Ovary (tissue), 9 donors: ENCODE measurements around the gene HSPB1. TPM values are rescaled to one million over a fixed set of nuclear protein-coding genes. Genes with fewer than 3 reads are reported as not detected.
"Not testable (repeated sequence)": the region's sequence is repeated elsewhere in the genome, so short reads cannot be mapped to it uniquely, and the experiment has no call there.

Source experiments
- DNase-seq, 5 donors: peaks; one replicate each; pipeline ENCODE4 v3.0.0-alpha.2; 2019 to 2020
- H3K27ac ChIP-seq, 2 donors: fragments of 200-600 bp; one replicate each; pipeline versions ENCODE4 v1.5.1 to v1.8.0; 2019 to 2022
- H3K27me3 ChIP-seq: fragments of 200-600 bp; one replicate; pipeline ENCODE4 v1.8.0; 2022
- H3K36me3 ChIP-seq: fragments of 200-600 bp; sonication (generic); one replicate; pipeline ENCODE4 v1.5.1; 2019
- H3K4me1 ChIP-seq: one replicate; pipeline ENCODE4 v1.8.1; 2013; ENCODE audit warnings: mild to moderate bottlenecking, moderate library complexity; ENCODE audit not compliant: insufficient read depth
- H3K4me3 ChIP-seq: fragments of 200-600 bp; sonication (generic); one replicate; pipeline ENCODE4 v1.5.1; 2017
- H3K9me3 ChIP-seq, 2 donors: fragments of 200-600 bp in 1 of 2; sonication (generic) in 1 of 2; one replicate each; pipeline versions ENCODE4 v1.5.1 to v1.8.1; 2013 to 2019; ENCODE audit warnings: mild to moderate bottlenecking in 1 of 2, moderate library complexity in 1 of 2
- CTCF ChIP-seq, 3 donors: fragments of 450-650 bp in 2 of 3; fragments of 200-600 bp in 1 of 3; IDR thresholded peaks; one replicate each; pipeline versions ENCODE4 v1.5.1 to v1.8.0; 2016 to 2022; ENCODE audit warnings: antibody characterized with exemption in 3 of 3, mild to moderate bottlenecking in 1 of 3
- EP300 ChIP-seq: sonication (generic); formaldehyde crosslinking; IDR thresholded peaks from one replicate; pipeline ENCODE4 v1.6.1; 2017; ENCODE audit warnings: antibody characterized with exemption
- POLR2A ChIP-seq: fragments of 450-650 bp; IDR thresholded peaks from one replicate; pipeline ENCODE4 v1.6.1; 2017; ENCODE audit warnings: antibody characterized with exemption, mild to moderate bottlenecking, moderate library complexity
- WGBS, 3 donors: extraction: QIAGEN DNeasy Blood & Tissue Kit in 1 of 3; methylation state at CpG; one replicate each; pipeline versions ENCODE4 v1.1.5 to v1.1.7; 2013 to 2017; 5-methylcytosine and 5-hydroxymethylcytosine counted together
- intact Hi-C, 4 donors: fragments of 100-400 bp; cut with DNase I; formaldehyde crosslinking; loops; one replicate each; pipeline versions ENCODE4 v1.11.0 to v1.15.1; 2022 to 2023
- polyA plus RNA-seq, 2 donors: library from polyadenylated mRNA; stranded (reverse); fragments of 200-250 nt in 1 of 2; fragments of 350-450 nt in 1 of 2; fragmentation: Illumina TruSeq in 1 of 2; extraction: RNeasy Lipid Tissue Mini Kit (QIAGEN cat#74804) in 1 of 2; gene quantifications; one replicate each; pipeline ENCODE4 v1.2.3, GENCODE V29; 2013 to 2014
- total RNA-seq, 7 donors: library from RNA; depleted of rRNA in 2 of 7; stranded (reverse); fragments of >200 nt in 2 of 7; fragmentation: NEBNext Ultra II Directional in 3 of 7; extraction: Animal tissue kit (Norgen Biotek cat#: 25700) in 3 of 7; gene quantifications; one replicate each; pipeline versions ENCODE4 v1.1.0 to v1.2.4, GENCODE V29; 2016 to 2023
- donor health status: DM: no; HTN: no; CAD: no; lungs with moderate emphysema.
- donor health status: DM: no; HTN: no; CAD: no.
- donor health status: Bipolar disorder and iron deficiency.
- donor health status: DM: yes; HTN: yes; CAD: no.
- donor health status: DM: no; HTN: no; CAD: no.
- donor health status: DM: yes; HTN: yes; CAD: no.

The HSPB1 gene
- total and polyA plus RNA-seq, 9 donors, result 5.7 to 913 (median 430) TPM

GRCh38 chr7:76334320-76334967 lies 32.0 kb downstream of the HSPB1 start:
- H3K36me3 ChIP-seq, result no peaks in the 10 kb centered on the region
- H3K4me1 ChIP-seq, result peaks cover 9% of the 10 kb centered on the region
- TF ChIP-seq POLR2A (no peak), EP300 (no peak), CTCF (IDR thresholded peaks at IDR 0.05) (no peak)
- no peaks in the 10 kb centered on the region for H3K9me3 ChIP-seq
- no peak overlapping the region for H3K4me3 ChIP-seq
- intact Hi-C loops, result no loop called here
- 77 to 85% (median 84%) methylated on average over 6 of the region's 6 CpGs for WGBS, 3 donors
- DNase-seq, result no peak
- H3K27ac ChIP-seq, result no peak overlapping the region
- no peaks in the 10 kb centered on the region for H3K27me3 ChIP-seq

- WGBS, 3 donors, result 91 to 100% (median 98%) methylated on average over 2 of the region's 2 CpGs
- H3K9me3 ChIP-seq, H3K36me3 ChIP-seq, intact Hi-C loops, DNase-seq, H3K4me3 ChIP-seq, H3K27ac ChIP-seq, H3K27me3 ChIP-seq: not testable (repeated sequence)
- peaks cover 11% of the 10 kb centered on the region for H3K4me1 ChIP-seq
These were observed 32.9 kb downstream of the HSPB1 start for GRCh38 chr7:76335417-76335816.

GRCh38 chr7:76336094-76336493 lies 33.6 kb downstream of the HSPB1 start:
- Histone ChIP-seq H3K9me3 (no peaks in the 10 kb centered on the region), H3K4me1 (peaks cover 15% of the 10 kb centered on the region), H3K4me3 (no peak overlapping the region), H3K27ac (no peak overlapping the region), H3K36me3 (no peaks in the 10 kb centered on the region), H3K27me3 (no peaks in the 10 kb centered on the region)
- no peak for DNase-seq
- intact Hi-C loops, result no loop called here
- no peak for TF ChIP-seq EP300
- no peak for TF ChIP-seq CTCF (IDR thresholded peaks at IDR 0.05)
- no peak for TF ChIP-seq POLR2A

- intact Hi-C loops, result no loop called here
- Histone ChIP-seq H3K4me1 (peaks cover 16% of the 10 kb centered on the region), H3K27me3 (no peaks in the 10 kb centered on the region), H3K27ac (no peak overlapping the region), H3K9me3 (no peaks in the 10 kb centered on the region), H3K36me3 (no peaks in the 10 kb centered on the region), H3K4me3 (no peak overlapping the region)
- WGBS, 3 donors, result 77 to 83% (median 78%) methylated on average over 6 of the region's 6 CpGs
- peak in 1 of 5 donors; percentile 10 for DNase-seq
- TF ChIP-seq CTCF (IDR thresholded peaks at IDR 0.05), result no peak
- TF ChIP-seq POLR2A, result no peak
- no peak for TF ChIP-seq EP300
These were observed 34.7 kb downstream of the HSPB1 start for GRCh38 chr7:76337147-76337546.

- H3K9me3 ChIP-seq, result no peaks in the 10 kb centered on the region
- DNase-seq, result no peak
- TF ChIP-seq EP300, result no peak
- no peak for TF ChIP-seq POLR2A
- TF ChIP-seq CTCF (IDR thresholded peaks at IDR 0.05), result no peak
- no peaks in the 10 kb centered on the region for H3K36me3 ChIP-seq
- no peak overlapping the region for H3K4me3 ChIP-seq
- 68 to 79% (median 74%) methylated on average over 9 of the region's 9 CpGs for WGBS, 3 donors
- peaks cover 18% of the 10 kb centered on the region for H3K4me1 ChIP-seq
- no peak overlapping the region for H3K27ac ChIP-seq
- intact Hi-C loops, result no loop called here
- no peaks in the 10 kb centered on the region for H3K27me3 ChIP-seq
These were observed 36.0 kb downstream of the HSPB1 start for GRCh38 chr7:76338298-76339084.
